Umbilical cord (tissue), 2 donors: ENCODE data around the gene SORBS2. TPM values are rescaled to one million over a fixed set of nuclear protein-coding genes. Genes with fewer than 3 reads are reported as not detected.

Source experiments
- DNase-seq: peaks from one replicate; pipeline ENCODE4 v3.0.0-alpha.2; 2015; ENCODE audit warnings: low spot score
- total RNA-seq: library from RNA; depleted of rRNA; stranded (reverse); fragments of >200 nt; gene quantifications from one replicate; pipeline ENCODE4 v1.2.3, GENCODE V29; 2014; ENCODE audit warnings: low replicate concordance; ENCODE audit not compliant: insufficient read depth

SORBS2 gene
- total RNA-seq, 1 donor from 2014 or later, result 354 TPM

- DNase-seq, result no peak
Measured at GRCh38 chr4:185591679-185592141, 220.3 kb downstream of the SORBS2 start.

GRCh38 chr4:185590982-185591381, 221.0 kb downstream of the SORBS2 start:
- DNase-seq, result no peak

- DNase-seq, result no peak
Measured at GRCh38 chr4:185589067-185589836, 222.7 kb downstream of the SORBS2 start.

GRCh38 chr4:185587427-185588161, 224.4 kb downstream of the SORBS2 start:
- DNase-seq, result no peak

GRCh38 chr4:185587030-185587426, 225.0 kb downstream of the SORBS2 start:
- no peak for DNase-seq

GRCh38 chr4:185585211-185585610, 226.8 kb downstream of the SORBS2 start:
- DNase-seq, result no peak

GRCh38 chr4:185583813-185584212, 228.2 kb downstream of the SORBS2 start:
- DNase-seq, result no peak

- DNase-seq, result no peak
Measured at GRCh38 chr4:185582651-185583400, 229.2 kb downstream of the SORBS2 start.

GRCh38 chr4:185580699-185581098, 231.3 kb downstream of the SORBS2 start:
- no peak for DNase-seq

- DNase-seq, result no peak
Measured at GRCh38 chr4:185578284-185578683, 233.7 kb downstream of the SORBS2 start.

GRCh38 chr4:185576962-185577950, 234.7 kb downstream of the SORBS2 start:
- peak; percentile 72 for DNase-seq

GRCh38 chr4:185576314-185576961, 235.6 kb downstream of the SORBS2 start:
- no peak for DNase-seq

GRCh38 chr4:185573651-185574199, 238.3 kb downstream of the SORBS2 start:
- DNase-seq, result peak; percentile 75

- DNase-seq, result no peak
Measured at GRCh38 chr4:185570727-185571126, 241.3 kb downstream of the SORBS2 start.

- DNase-seq, result peak; percentile 89
Measured at GRCh38 chr4:185567381-185568376, 244.3 kb downstream of the SORBS2 start.

- peak; percentile 95 for DNase-seq
Measured at GRCh38 chr4:185566972-185567371, 245.0 kb downstream of the SORBS2 start.

- peak; percentile 56 for DNase-seq
Measured at GRCh38 chr4:185566425-185566824, 245.6 kb downstream of the SORBS2 start.

- DNase-seq, result no peak
Measured at GRCh38 chr4:185565696-185566095, 246.3 kb downstream of the SORBS2 start.

- DNase-seq, result peak; percentile 86
Measured at GRCh38 chr4:185564349-185564748, 247.6 kb downstream of the SORBS2 start.
